Glutamatergic neuron (in vitro differentiated cells): ENCODE data around the gene ENTR1. TPM values are rescaled to one million over a fixed set of nuclear protein-coding genes. Genes with fewer than 3 reads are reported as not detected.

Source experiments
- DNase-seq: peaks from one replicate; pipeline ENCODE4 v3.0.0; 2022
- H3K27ac Mint-ChIP-seq: one replicate; pipeline ENCODE4 v1.8.0; 2020; ENCODE audit warnings: mild to moderate bottlenecking, mixed read lengths, inconsistent platforms; ENCODE audit not compliant: unreplicated experiment
- H3K27me3 Mint-ChIP-seq: one replicate; pipeline ENCODE4 v1.8.0; 2020; ENCODE audit warnings: mild to moderate bottlenecking, moderate library complexity, mixed read lengths, inconsistent platforms; ENCODE audit not compliant: unreplicated experiment
- H3K36me3 Mint-ChIP-seq: one replicate; pipeline ENCODE4 v1.8.0; 2020; ENCODE audit warnings: mild to moderate bottlenecking, mixed read lengths, inconsistent platforms; ENCODE audit not compliant: unreplicated experiment
- H3K4me1 Mint-ChIP-seq: one replicate; pipeline ENCODE4 v1.8.0; 2020; ENCODE audit warnings: mild to moderate bottlenecking, low read depth, mixed read lengths, inconsistent platforms; ENCODE audit not compliant: unreplicated experiment
- H3K4me3 Mint-ChIP-seq: one replicate; pipeline ENCODE4 v1.8.0; 2020; ENCODE audit warnings: mild to moderate bottlenecking, mixed read lengths, inconsistent platforms; ENCODE audit not compliant: unreplicated experiment
- H3K9me3 Mint-ChIP-seq: one replicate; pipeline ENCODE4 v1.8.0; 2020; ENCODE audit warnings: mild to moderate bottlenecking, moderate library complexity, mixed read lengths, inconsistent platforms; ENCODE audit not compliant: unreplicated experiment
- total RNA-seq: library from RNA; stranded (reverse); fragmentation: NEBNext Ultra II Directional; extraction: Animal tissue kit (Norgen Biotek cat#: 25700); gene quantifications from one replicate; pipeline ENCODE4 v1.2.1, GENCODE V29; 2021; ENCODE audit not compliant: unreplicated experiment
- TF ChIP-seq, protein P1 (sequence below): fragments of 200-600 bp; sonication (generic); IDR thresholded peaks from one replicate; pipeline ENCODE4 v1.5.0; 2021; ENCODE audit not compliant: partially characterized antibody, unreplicated experiment

Gene ENTR1
- total RNA-seq, 1 donor from 2014 or later, result 61.2 TPM

DNA sequence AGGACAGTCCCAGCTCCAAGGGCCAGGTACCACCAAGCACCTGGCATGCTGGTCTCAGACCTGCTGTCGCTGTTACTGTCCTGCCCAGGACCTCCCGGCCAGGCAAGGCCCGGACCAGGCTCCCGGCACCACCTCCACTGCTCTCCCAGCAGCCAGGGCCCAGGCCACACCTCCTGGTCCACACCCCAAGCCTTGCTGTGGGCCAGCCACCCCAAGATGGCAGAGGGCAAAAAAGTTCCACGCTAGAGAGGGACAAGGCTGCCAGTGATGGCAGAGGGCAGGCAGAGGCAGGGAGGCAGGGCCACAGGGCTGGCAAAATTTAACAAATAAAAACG lies 48.0 kb downstream of the ENTR1 start:
- peaks cover 11% of the 10 kb centered on the region for H3K27me3 Mint-ChIP-seq
- peak overlapping the region; percentile 43 for H3K27ac Mint-ChIP-seq
- no peaks in the 10 kb centered on the region for H3K36me3 Mint-ChIP-seq
- peaks cover 10% of the 10 kb centered on the region for H3K9me3 Mint-ChIP-seq
- H3K4me3 Mint-ChIP-seq, result peak overlapping the region; percentile 61
- TF ChIP-seq, protein P1, sequence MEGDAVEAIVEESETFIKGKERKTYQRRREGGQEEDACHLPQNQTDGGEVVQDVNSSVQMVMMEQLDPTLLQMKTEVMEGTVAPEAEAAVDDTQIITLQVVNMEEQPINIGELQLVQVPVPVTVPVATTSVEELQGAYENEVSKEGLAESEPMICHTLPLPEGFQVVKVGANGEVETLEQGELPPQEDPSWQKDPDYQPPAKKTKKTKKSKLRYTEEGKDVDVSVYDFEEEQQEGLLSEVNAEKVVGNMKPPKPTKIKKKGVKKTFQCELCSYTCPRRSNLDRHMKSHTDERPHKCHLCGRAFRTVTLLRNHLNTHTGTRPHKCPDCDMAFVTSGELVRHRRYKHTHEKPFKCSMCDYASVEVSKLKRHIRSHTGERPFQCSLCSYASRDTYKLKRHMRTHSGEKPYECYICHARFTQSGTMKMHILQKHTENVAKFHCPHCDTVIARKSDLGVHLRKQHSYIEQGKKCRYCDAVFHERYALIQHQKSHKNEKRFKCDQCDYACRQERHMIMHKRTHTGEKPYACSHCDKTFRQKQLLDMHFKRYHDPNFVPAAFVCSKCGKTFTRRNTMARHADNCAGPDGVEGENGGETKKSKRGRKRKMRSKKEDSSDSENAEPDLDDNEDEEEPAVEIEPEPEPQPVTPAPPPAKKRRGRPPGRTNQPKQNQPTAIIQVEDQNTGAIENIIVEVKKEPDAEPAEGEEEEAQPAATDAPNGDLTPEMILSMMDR, result no peak
- H3K4me1 Mint-ChIP-seq, result peaks cover 4% of the 10 kb centered on the region
- no peak for DNase-seq

DNA sequence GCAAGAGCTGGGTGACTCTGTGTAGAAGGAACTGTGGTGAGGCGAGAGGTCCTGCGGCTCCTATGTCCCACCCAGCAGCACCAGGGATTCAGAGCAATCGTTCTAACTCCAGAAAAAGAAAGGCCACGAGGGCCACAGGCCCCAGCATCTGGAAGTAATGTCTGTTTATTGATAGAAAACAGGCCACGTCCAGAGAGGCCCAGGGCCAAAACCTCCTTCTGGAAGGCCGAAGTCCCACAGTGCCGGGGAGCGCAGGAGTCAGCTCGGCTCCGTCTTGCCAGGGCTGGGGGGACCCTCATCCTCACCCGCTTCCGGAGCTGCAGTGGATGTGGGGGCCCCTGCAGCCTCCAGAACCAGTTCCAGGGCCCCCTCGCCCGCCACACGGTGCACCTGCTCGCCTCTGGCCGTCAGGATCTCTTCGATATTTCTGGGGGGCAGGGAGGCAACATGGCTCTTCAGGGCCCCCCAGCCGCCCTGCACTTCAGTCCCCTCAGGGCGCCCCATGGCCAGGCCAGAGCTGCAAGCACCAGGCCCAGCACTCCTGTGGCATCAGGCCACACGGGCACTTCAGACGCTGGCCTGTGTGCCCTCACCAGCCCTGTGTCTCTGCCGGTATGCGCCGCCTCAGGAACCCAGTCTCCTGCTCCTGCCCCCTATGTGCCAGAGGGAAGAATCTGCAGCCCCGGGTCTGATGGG lies 48.5 kb downstream of the ENTR1 start:
- Mint-ChIP-seq H3K27ac (no peak overlapping the region), H3K36me3 (no peaks in the 10 kb centered on the region), H3K9me3 (peaks cover 10% of the 10 kb centered on the region), H3K4me1 (peaks cover 4% of the 10 kb centered on the region), H3K4me3 (no peak overlapping the region), H3K27me3 (peaks cover 11% of the 10 kb centered on the region)
- TF ChIP-seq, protein P1, result no peak
- no peak for DNase-seq

DNA sequence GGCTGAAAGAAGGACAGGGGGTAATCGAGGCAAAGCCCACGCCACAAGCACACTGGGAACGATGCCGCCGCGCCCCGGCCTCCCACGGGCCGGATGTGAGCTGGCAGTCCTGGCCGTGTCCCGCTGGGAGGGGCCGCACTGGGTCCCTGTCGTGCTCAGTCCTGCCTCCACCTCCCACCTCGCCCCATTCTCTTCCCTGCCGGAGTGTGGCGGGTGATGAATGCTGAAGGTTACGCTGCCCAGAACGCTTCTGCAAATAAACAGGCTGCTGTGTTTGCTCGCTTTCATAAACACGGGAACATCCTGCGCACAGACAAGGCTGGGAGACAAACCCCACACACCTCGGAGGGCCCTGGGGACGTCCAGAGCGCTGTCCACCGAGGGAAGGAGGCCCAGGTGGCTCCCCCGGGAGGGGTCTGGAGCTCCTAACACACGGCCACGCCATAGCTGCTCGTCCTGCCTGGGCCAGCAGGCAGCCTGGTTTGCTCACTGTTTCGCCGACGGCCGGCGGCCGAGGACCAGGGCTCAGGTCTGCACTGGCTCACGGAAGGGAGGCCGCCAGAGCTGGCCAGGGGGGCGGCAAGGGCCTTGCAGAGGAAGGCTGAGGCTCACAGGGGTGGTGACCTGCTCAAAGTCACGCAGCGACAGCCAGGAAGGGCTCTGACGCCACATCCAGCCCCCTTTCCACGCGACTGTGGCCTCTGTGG lies 49.2 kb downstream of the ENTR1 start:
- H3K36me3 Mint-ChIP-seq, result no peaks in the 10 kb centered on the region
- peaks cover 10% of the 10 kb centered on the region for H3K9me3 Mint-ChIP-seq
- DNase-seq, result no peak

GRCh38 chr9:136359774-136360718 lies 50.4 kb downstream of the ENTR1 start:
- Mint-ChIP-seq H3K27ac (no peak overlapping the region), H3K9me3 (peaks cover 10% of the 10 kb centered on the region), H3K4me3 (no peak overlapping the region), H3K27me3 (peaks cover 8% of the 10 kb centered on the region), H3K36me3 (no peaks in the 10 kb centered on the region), H3K4me1 (peaks cover 3% of the 10 kb centered on the region)
- no peak for DNase-seq
- TF ChIP-seq, protein P1, result no peak

More for the DNA sequence above, 49.2 kb downstream of the ENTR1 start:
- no peak overlapping the region for H3K27ac Mint-ChIP-seq
- TF ChIP-seq, protein P1, result no peak
- H3K27me3 Mint-ChIP-seq, result peaks cover 11% of the 10 kb centered on the region
- no peak overlapping the region for H3K4me3 Mint-ChIP-seq
- peaks cover 4% of the 10 kb centered on the region for H3K4me1 Mint-ChIP-seq
